CD4-positive, alpha-beta T cell treated with Interleukin-12 subunit alpha and Interleukin-12 subunit beta, for 1 hour (primary cell): Measurements from ENCODE around the gene KIF19.

ENCODE experiments used
- DNase-seq: peaks from one replicate; pipeline ENCODE4 v3.0.0-alpha.2; 2020

Gene KIF19

DNA sequence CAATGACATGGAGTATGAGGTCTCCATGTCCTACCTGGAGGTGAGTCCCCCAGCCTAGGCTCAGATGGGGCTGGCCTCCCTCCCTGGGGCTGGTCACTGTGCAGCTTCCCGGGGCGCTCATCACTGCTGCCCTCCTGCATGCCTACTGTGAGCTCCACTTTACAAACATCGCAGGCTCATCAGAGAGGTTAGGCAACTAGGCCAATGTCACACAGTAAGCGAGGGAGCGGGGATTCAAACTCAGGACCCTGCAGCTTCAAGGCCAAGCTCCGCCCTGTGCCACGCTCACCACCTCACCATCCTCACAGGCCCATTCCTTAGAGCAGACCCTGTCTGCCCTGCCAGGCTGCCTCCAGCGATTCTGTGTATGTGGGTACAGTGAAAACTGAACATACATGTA lies 17.1 kb downstream of the KIF19 start:
- DNase-seq: no peak

DNA sequence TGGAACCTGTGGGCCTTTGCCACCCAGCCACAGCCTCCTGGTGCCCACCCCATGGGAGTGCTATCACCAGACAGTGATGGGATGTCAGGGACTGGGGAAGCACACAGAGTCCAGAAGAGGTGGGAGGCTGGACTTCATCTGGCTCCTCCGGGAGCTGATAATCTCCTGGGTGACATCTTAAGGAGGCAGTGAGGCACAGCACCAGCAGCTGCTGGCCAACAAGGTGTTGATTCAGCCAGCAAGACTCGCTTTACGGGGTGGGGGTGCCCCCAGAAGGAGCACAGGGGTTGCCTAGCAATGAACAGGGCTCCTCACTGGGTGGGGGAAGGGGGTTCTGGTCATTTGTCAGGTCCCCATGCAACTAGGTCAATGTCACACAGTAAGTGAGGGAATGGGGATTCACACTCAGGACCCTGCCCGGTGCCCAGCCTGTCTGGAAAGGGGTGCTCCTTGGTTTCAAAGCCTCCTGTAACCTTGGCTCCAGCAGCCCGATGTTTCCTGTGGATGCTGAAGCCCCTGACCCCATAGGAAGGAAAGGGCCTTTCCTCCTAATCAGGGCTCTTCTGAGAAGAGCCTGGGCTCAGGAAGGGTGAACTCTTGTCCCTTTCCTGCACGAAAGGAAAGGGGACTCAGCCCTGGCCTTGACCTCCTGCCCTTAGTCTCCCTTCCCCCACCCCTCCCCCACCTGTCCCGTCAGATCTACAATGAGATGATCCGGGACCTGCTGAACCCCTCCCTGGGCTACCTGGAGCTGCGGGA lies 17.7 kb downstream of the KIF19 start:
- no peak for DNase-seq

DNA sequence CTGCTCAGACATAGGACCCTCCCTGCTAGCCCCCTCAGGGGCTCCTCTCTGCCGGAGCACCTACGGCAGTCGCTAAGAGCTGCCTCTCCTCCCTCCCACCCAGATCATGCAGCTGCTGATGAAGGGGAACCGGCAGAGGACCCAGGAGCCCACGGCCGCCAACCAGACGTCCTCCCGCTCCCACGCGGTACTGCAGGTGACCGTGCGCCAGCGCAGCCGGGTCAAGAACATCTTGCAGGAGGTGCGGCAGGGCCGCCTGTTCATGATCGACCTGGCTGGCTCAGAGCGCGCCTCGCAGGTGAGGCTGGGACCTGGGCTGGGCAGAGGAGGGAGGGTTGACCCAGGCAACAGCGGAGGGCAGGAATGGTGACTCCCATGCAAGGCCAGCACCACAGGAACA lies 18.6 kb downstream of the KIF19 start:
- no peak for DNase-seq

DNA sequence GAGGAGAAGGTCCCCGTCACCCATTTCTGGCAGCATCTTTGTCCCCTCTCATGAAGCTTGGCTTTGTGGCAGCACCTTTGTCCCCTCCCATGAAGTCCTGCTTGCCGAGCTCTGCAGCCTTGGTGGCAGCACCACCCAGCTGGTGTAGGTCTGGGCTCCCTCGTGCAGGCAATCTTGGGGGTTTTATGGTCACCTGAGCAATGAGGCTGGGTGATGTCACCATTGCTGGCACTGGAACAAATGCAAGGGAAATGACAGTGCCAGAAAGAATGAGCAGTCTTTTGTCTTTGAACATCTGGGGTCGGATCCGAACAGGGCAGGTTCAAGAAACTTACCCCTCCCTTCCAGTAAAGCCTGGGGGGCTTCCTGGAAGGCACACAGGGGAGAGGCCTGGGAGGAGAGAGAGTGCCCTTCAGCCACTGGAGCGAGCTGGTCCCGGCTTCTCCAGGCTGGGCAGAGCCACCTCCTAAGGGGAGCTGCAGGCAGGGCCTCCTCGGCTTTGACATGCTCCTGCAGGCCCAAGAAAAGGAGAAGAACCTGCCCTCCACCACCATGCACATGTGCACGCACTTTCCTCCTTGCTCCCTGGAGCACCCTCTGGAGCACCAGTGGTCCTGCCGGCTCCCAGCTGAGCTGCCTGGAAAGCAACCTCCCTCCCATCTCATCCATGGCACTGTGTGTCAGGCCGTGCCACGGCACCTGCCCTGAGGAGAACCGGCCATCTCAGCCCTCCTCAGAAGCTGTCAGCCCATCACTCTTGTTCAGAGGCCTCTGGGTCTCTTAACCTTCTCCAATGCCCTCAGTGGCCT lies 19.6 kb downstream of the KIF19 start:
- no peak for DNase-seq

GRCh38 chr17:74347646-74348045 lies 21.6 kb downstream of the KIF19 start:
- no peak for DNase-seq

DNA sequence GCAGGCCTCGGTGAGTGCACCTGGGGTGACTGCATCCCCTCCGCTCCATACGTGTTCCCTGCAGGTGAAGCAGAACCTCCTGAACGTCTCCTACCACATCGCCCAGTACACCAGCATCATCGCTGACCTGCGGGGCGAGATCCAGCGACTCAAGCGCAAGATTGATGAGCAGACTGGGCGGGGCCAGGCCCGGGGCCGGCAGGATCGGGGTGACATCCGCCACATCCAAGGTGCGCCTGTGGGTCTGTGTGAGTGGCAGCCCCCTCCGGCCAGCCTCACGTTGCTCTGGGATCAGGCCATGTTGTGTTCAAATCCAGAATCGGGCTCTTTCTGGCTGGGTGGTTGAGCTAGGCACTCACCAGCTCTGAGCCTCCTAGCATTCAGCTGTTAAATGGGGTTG lies 23.1 kb downstream of the KIF19 start:
- no peak for DNase-seq

DNA sequence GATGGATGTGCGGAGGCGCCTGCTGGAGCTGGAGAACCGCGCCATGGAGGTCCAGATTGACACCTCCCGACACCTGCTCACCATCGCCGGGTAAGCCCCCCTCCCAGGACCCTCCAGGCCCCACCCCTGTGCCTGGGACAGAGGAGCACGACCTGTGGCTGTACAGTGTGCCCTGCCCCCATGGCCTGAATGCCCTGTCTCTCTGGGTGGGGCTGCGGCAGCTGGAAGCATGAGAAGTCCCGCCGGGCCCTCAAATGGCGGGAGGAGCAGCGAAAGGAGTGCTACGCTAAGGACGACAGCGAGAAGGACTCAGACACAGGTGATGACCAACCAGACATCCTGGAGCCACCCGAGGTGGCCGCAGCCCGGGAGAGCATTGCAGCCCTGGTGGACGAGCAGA lies 24.5 kb downstream of the KIF19 start:
- no peak for DNase-seq

GRCh38 chr17:74351552-74352210 lies 25.7 kb downstream of the KIF19 start:
- DNase-seq: no peak

GRCh38 chr17:74353446-74354060 lies 27.5 kb downstream of the KIF19 start:
- DNase-seq: no peak

GRCh38 chr17:74354123-74354522 lies 28.1 kb downstream of the KIF19 start:
- peak; percentile 59 for DNase-seq

- DNase-seq: no peak
Observed at GRCh38 chr17:74354561-74354960, 28.5 kb downstream of the KIF19 start.

- DNase-seq: no peak
Observed at GRCh38 chr17:74355065-74355464, 29.0 kb downstream of the KIF19 start.

GRCh38 chr17:74356646-74357465 lies 30.8 kb downstream of the KIF19 start:
- DNase-seq: peak; percentile 13

GRCh38 chr17:74357466-74357809 lies 31.4 kb downstream of the KIF19 start:
- DNase-seq: no peak

DNA sequence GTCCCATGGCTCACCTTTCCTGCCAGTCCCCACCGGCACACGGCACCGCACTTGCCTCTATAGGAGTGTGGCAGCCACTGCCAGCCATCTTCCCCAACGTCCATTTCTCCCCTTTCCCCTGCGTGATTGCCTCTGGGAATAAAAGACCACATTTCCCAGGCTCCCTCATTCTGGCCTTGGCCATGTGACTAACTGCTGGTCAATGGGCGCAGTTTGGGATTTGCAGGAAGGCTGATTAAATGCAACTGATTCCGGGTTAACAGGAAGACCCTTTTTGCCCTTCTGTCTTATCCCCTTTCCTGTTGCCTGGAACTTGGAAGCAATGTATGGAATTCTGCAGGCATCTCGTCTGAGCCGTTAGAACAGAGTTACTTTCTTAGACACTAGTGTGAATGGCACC lies 32.7 kb downstream of the KIF19 start:
- DNase-seq: no peak

- DNase-seq: no peak
Observed at GRCh38 chr17:74359916-74360315, 33.9 kb downstream of the KIF19 start.

GRCh38 chr17:74360899-74361229 lies 34.8 kb downstream of the KIF19 start:
- DNase-seq: no peak

DNA sequence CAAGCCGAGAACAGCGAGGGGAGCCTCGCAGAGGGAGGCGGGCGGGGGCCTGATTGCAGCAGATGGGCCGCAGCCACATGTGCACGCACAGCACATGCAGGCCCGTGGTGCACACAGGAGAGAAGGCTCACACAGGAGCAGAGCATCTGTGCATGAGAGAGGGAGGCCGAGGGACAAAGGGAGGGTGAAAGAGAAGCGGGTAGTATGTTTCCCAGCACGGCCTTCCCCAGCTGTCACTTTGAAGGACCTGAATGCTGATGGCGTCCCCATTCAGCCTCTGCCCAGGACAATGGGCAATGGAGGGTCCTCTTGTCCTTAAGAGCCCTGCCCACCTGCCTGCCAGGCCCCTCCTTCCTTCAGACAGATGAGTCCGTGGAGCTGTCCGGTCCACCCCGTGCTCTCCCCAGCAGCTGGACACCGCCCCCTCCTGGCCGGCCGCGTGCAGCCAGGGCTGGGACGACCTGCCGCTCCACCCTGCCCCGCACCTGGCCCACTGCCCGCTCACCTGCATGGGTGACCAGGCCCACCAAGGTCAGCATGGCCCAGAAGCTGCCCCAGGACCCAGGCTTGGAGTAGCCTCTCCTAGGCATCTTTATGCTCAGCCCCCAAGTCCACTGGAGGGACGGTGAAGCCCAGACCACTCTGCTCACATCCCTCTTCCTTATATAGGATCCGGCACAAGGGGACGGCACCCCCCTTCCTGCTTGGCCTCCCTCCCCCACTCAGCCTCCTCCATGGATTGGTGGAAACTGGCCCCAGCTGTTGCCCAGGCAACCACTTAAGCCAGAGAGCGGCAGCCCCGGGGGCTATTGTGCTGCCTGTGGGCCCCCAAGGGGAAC lies 35.4 kb downstream of the KIF19 start, which contains the start of gene BTBD17:
Gene BTBD17 (minus strand): TSS at position 639 of the 839 bp plus-strand sequence. CDS start 49 bp downstream, at position 590.
- DNase-seq: peak; percentile 43

DNA sequence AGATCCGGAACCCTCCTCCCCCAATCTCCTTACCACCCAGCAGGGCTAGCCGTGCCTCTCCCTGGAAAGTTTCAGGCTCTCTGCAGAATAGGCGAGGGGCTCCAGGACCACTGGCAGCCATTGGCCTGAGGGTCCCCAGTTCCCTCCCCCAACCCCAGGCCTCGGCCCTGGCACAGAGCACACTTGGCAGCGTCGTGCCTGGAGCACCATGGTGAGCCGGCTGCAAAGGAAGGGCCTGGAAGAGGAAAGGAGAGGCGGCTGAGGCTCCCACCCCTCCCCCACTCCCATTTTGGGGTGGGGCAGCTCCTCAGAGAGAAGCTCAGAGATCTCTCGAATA lies 36.0 kb downstream of the KIF19 start:
- no peak for DNase-seq

- DNase-seq: no peak
Observed at GRCh38 chr17:74362810-74363498, 36.9 kb downstream of the KIF19 start.

- DNase-seq: no peak
Observed at GRCh38 chr17:74367206-74367605, 41.2 kb downstream of the KIF19 start, which contains the start of gene GPR142. GPR142 (plus strand) TSS chr17:74367506; CDS start chr17:74369541, 2,035 bp downstream.
